H1 (cell line): ENCODE results near the gene CYP11A1. TPM values are rescaled to one million over a fixed set of nuclear protein-coding genes. Genes with fewer than 3 reads are reported as not detected.
A peak's percentile ranks its signal among the peaks of the same experiment; 100 is the strongest.

ENCODE experiments used
- CTCF ChIA-PET: fragments of 300-600 bp; sonication (Branson Sonifier 250); formaldehyde crosslinking; loops from one replicate; lab custom pipeline; 2021; ENCODE audit not compliant: partially characterized antibody; lab: Charles Lee
- POLR2A ChIA-PET: fragments of 300-600 bp; sonication (Branson Sonifier 250); formaldehyde crosslinking; loops from one replicate; lab custom pipeline; 2021; ENCODE audit warnings: inconsistent platforms; ENCODE audit not compliant: partially characterized antibody; lab: Charles Lee
- DNase-seq, 2 experiments: peaks; one replicate each; pipeline versions ENCODE4 v3.0.0 to v3.0.0-alpha.2; 2010 to 2022; ENCODE audit warnings: low spot score in 2 of 2, low read depth in 1 of 2, mixed read lengths in 1 of 2
- FAIRE-seq: peaks from 2 replicates; lab custom pipeline; 2011; peaks lifted over from hg19 to GRCh38; lab: Jason Lieb, UNC
- H2AFZ ChIP-seq: 2 replicates; pipeline ENCODE4 v1.8.1; 2012; ENCODE audit warnings: low read length, inconsistent platforms
- H2AK5ac ChIP-seq: 2 replicates; pipeline ENCODE4 v1.6.1; 2013; ENCODE audit warnings: low read depth, low read length
- H2BK120ac ChIP-seq: replicated peaks from 2 replicates; pipeline ENCODE3; 2013; ENCODE audit warnings: low read depth, low read length, inconsistent platforms
- H2BK12ac ChIP-seq: 2 replicates; pipeline ENCODE4 v1.6.1; 2013; ENCODE audit warnings: low read depth, low read length
- H2BK15ac ChIP-seq: 2 replicates; pipeline ENCODE4 v1.6.1; 2013; ENCODE audit warnings: low read length
- H2BK20ac ChIP-seq: 2 replicates; pipeline ENCODE4 v1.6.1; 2013; ENCODE audit warnings: low read length
- H2BK5ac ChIP-seq: 2 replicates; pipeline ENCODE4 v1.6.1; 2013; ENCODE audit warnings: low read depth, low read length
- H3K14ac ChIP-seq: 2 replicates; pipeline ENCODE4 v1.6.1; 2013; ENCODE audit warnings: inconsistent platforms; ENCODE audit not compliant: insufficient read length
- H3K18ac ChIP-seq: 2 replicates; pipeline ENCODE4 v1.6.1; 2013; ENCODE audit warnings: low read length; ENCODE audit errors: extremely low read depth
- H3K23ac ChIP-seq: 2 replicates; pipeline ENCODE4 v1.6.1; 2013; ENCODE audit warnings: inconsistent platforms; ENCODE audit not compliant: insufficient read length
- H3K23me2 ChIP-seq: 2 replicates; pipeline ENCODE4 v1.6.1; 2013; ENCODE audit warnings: low read depth, low read length
- H3K27ac ChIP-seq: 2 replicates; pipeline ENCODE4 v1.6.1; 2011; ENCODE audit warnings: low read depth, low read length, inconsistent platforms
- H3K27me3 ChIP-seq, 4 experiments: replicated peaks in 1 of 4; 1 replicate in 1 of 4; 2 replicates in 3 of 4; pipeline versions ENCODE4 v1.6.1 to v1.8.1; 2011 to 2013; ENCODE audit warnings: low read length in 3 of 4, mild to moderate bottlenecking in 3 of 4, inconsistent platforms in 2 of 4, mixed read lengths in 2 of 4, moderate library complexity in 1 of 4; ENCODE audit not compliant: control insufficient read depth in 3 of 4, insufficient read depth in 3 of 4; ENCODE audit errors: extremely low read depth in 1 of 4
- H3K36me3 ChIP-seq, 4 experiments: 2 replicates each; pipeline versions ENCODE4 v1.6.1 to v1.8.1; 2011 to 2013; ENCODE audit warnings: mild to moderate bottlenecking in 4 of 4, low read length in 3 of 4, moderate library complexity in 2 of 4, control low read depth in 1 of 4, inconsistent platforms in 1 of 4; ENCODE audit not compliant: insufficient read depth in 4 of 4, control insufficient read depth in 2 of 4
- H3K4ac ChIP-seq: replicated peaks from 2 replicates; pipeline ENCODE3; 2013; ENCODE audit warnings: low read length, low read depth, mixed read lengths, inconsistent platforms; ENCODE audit not compliant: insufficient read length
- H3K4me1 ChIP-seq, 4 experiments: replicated peaks in 1 of 4; 1 replicate in 1 of 4; 2 replicates in 3 of 4; pipeline versions ENCODE4 v1.6.1 to v1.8.1; 2011 to 2013; ENCODE audit warnings: low read length in 3 of 4, inconsistent platforms in 2 of 4, mixed read lengths in 1 of 4; ENCODE audit not compliant: insufficient read depth in 4 of 4, control insufficient read depth in 3 of 4
- H3K4me2 ChIP-seq, 2 experiments: 2 replicates each; pipeline versions ENCODE4 v1.6.1 to v1.8.1; 2011 to 2013; ENCODE audit warnings: low read depth in 2 of 2, low read length in 2 of 2, control low read depth in 1 of 2, inconsistent platforms in 1 of 2, mild to moderate bottlenecking in 1 of 2; ENCODE audit not compliant: insufficient read depth in 1 of 2
- H3K4me3 ChIP-seq, 4 experiments: fragments of 200-600, 300-600 bp in 1 of 4; sonication (generic), shearing (Covaris generic), sonication (Bioruptor Twin) in 1 of 4; 2 replicates each; pipeline versions ENCODE4 v1.5.1 to v1.8.1; 2011 to 2016; ENCODE audit warnings: low read length in 4 of 4, low read depth in 3 of 4, control low read depth in 2 of 4, inconsistent platforms in 2 of 4, mild to moderate bottlenecking in 2 of 4, mixed read lengths in 1 of 4, moderate library complexity in 1 of 4; ENCODE audit not compliant: insufficient read depth in 2 of 4; ENCODE audit errors: extremely low read depth in 1 of 4
- H3K56ac ChIP-seq: replicated peaks from 2 replicates; pipeline ENCODE3; 2013; ENCODE audit warnings: low read depth, mild to moderate bottlenecking, mixed read lengths, low read length, inconsistent platforms; ENCODE audit not compliant: insufficient read length
- H3K79me1 ChIP-seq: 2 replicates; pipeline ENCODE4 v1.6.1; 2013; ENCODE audit warnings: low read depth, low read length, control low read depth
- H3K79me2 ChIP-seq, 2 experiments: 2 replicates each; pipeline versions ENCODE4 v1.6.1 to v1.8.1; 2012 to 2013; ENCODE audit warnings: low read length in 2 of 2, mild to moderate bottlenecking in 2 of 2, inconsistent platforms in 1 of 2; ENCODE audit not compliant: insufficient read depth in 2 of 2, control insufficient read depth in 1 of 2
- H3K9ac ChIP-seq, 4 experiments: replicated peaks in 1 of 4; 1 replicate in 1 of 4; 2 replicates in 3 of 4; pipeline versions ENCODE4 v1.6.1 to v1.8.1; 2011 to 2013; ENCODE audit warnings: low read depth in 3 of 4, low read length in 3 of 4, control low read depth in 2 of 4, mild to moderate bottlenecking in 2 of 4, moderate library complexity in 2 of 4, inconsistent platforms in 1 of 4; ENCODE audit errors: extremely low read depth in 1 of 4
- H3K9me3 ChIP-seq, 2 experiments: 2 replicates each; pipeline versions ENCODE4 v1.6.1 to v1.8.1; 2012 to 2013; ENCODE audit warnings: mild to moderate bottlenecking in 2 of 2, moderate library complexity in 2 of 2, control low read depth in 1 of 2, inconsistent platforms in 1 of 2, low read depth in 1 of 2, low read length in 1 of 2, mixed read lengths in 1 of 2; ENCODE audit not compliant: insufficient read depth in 2 of 2
- H4K20me1 ChIP-seq, 2 experiments: replicated peaks in 1 of 2; 2 replicates each; pipeline versions ENCODE3 to v1.8.1; 2011 to 2013; ENCODE audit warnings: inconsistent platforms in 2 of 2, low read length in 2 of 2, mild to moderate bottlenecking in 1 of 2; ENCODE audit not compliant: insufficient read depth in 2 of 2, control insufficient read depth in 1 of 2
- H4K5ac ChIP-seq: 2 replicates; pipeline ENCODE4 v1.6.1; 2013; ENCODE audit warnings: low read length, low read depth, mixed read lengths, inconsistent platforms; ENCODE audit not compliant: insufficient read length
- H4K8ac ChIP-seq: 2 replicates; pipeline ENCODE4 v1.8.0; 2013; ENCODE audit warnings: mild to moderate bottlenecking, moderate library complexity, low read length, inconsistent platforms; ENCODE audit not compliant: insufficient read depth; ENCODE audit errors: extremely low read depth
- H4K91ac ChIP-seq: replicated peaks from 2 replicates; pipeline ENCODE3; 2013; ENCODE audit warnings: low read length, mixed read lengths, inconsistent platforms; ENCODE audit not compliant: insufficient read length
- ATF2 ChIP-seq: IDR thresholded peaks from 2 replicates; pipeline ENCODE4 v1.6.1; 2012; ENCODE audit warnings: low read length, inconsistent platforms
- CTCF ChIP-seq, 3 experiments: IDR thresholded peaks; 1 replicate in 2 of 3; 2 replicates in 1 of 3; pipeline versions ENCODE4 v1.5.1 to v1.6.1; 2011; ENCODE audit warnings: low read length in 3 of 3, mild to moderate bottlenecking in 3 of 3, inconsistent platforms in 2 of 3, low read depth in 1 of 3, moderate library complexity in 1 of 3; ENCODE audit not compliant: insufficient read depth in 1 of 3; ENCODE audit errors: control extremely low read depth in 1 of 3
- KDM4A ChIP-seq: IDR thresholded peaks from one replicate; pipeline ENCODE4 v1.7.1; 2012; ENCODE audit warnings: low read depth, mild to moderate bottlenecking, moderate library complexity, low read length, inconsistent platforms; ENCODE audit not compliant: severe bottlenecking
- KDM5A ChIP-seq: fragments of 200-600 bp; IDR thresholded peaks from 2 replicates; pipeline ENCODE4 v1.7.1; 2012; ENCODE audit warnings: mild to moderate bottlenecking, low read length, inconsistent platforms, mixed read lengths
- MAX ChIP-seq: IDR thresholded peaks from 2 replicates; pipeline ENCODE4 v1.6.1; 2012; ENCODE audit warnings: inconsistent platforms
- WGBS, 2 experiments: shearing (Covaris generic) in 1 of 2; methylation state at CpG; one replicate each; pipeline versions ENCODE4 v1.1.6 to v1.1.7; 2013 to 2015; ENCODE audit warnings: low lambda C conversion rate in 2 of 2, mixed read lengths in 2 of 2, inconsistent platforms in 1 of 2, low coverage in 1 of 2, missing lambda C conversion rate in 1 of 2; ENCODE audit not compliant: insufficient replicate concordance in 2 of 2, insufficient coverage in 1 of 2, insufficient read length in 1 of 2; ENCODE audit errors: extremely low coverage in 1 of 2, missing lambda C conversion rate in 1 of 2; 5-methylcytosine and 5-hydroxymethylcytosine counted together
- polyA plus RNA-seq, 7 experiments: library from polyadenylated mRNA; depleted of rRNA in 3 of 7; stranded (reverse) in 5 of 7; unstranded in 2 of 7; fragments of >200 nt in 5 of 7; fragments of 200-250 nt in 2 of 7; gene quantifications; 1 replicate in 5 of 7; 2 replicates in 1 of 7; 4 replicates in 1 of 7; pipeline versions ENCODE4 v1.2.1 to v1.2.3, GENCODE V29; 2011 to 2013; ENCODE audit warnings: missing spikeins in 2 of 7, mixed read lengths in 2 of 7
- total RNA-seq: library from RNA; stranded (reverse); fragmentation: NEBNext Ultra II Directional; extraction: Animal tissue kit (Norgen Biotek cat#: 25700); gene quantifications from 2 replicates; pipeline ENCODE4 v1.2.1, GENCODE V29; 2021

Gene CYP11A1
- total and polyA plus RNA-seq, 2 of the 8 experiments (the other 6 are each of a cell fraction or from before 2014, with no cell fraction given) = 1.9 to 7.2 TPM

GRCh38 chr15:74383695-74384565, 16.5 kb upstream of the CYP11A1 start:
- CTCF ChIA-PET = interaction anchor here (0.9 to 36.8 kb wide), 18 partner anchors 9 to 416 kb away, joined by 3 to 1311 read pairs (median 6); partner anchors contain the start of gene SEMA7A

More at GRCh38 chr15:74383695-74384565, 16.5 kb upstream of the CYP11A1 start:
- H4K5ac ChIP-seq = no peak overlapping the region
- FAIRE-seq (no peak), DNase-seq (no peak)
- TF ChIP-seq MAX (no peak), CTCF (IDR thresholded peaks at IDR 0.05; ENCODE audit: control extremely low read depth in 1 of 3, insufficient read depth in 1 of 3, low read depth in 1 of 3, low read length in 3 of 3) (no peak), KDM4A (no peak), KDM5A (no peak), ATF2 (no peak)
- no peak overlapping the region; the same call in 1 of the 2 replicates for H4K8ac ChIP-seq
- H3K36me3 ChIP-seq = no peaks in the 10 kb centered on the region
- H2AFZ ChIP-seq = no peak overlapping the region
- no peaks in the 10 kb centered on the region for H4K20me1 ChIP-seq
- no peak overlapping the region for H3K4me3 ChIP-seq
- peak overlapping the region; percentile 41 for H3K4ac ChIP-seq
- no peak overlapping the region for H2BK20ac ChIP-seq
- 86% methylated on average over 8 of the region's 8 CpGs; no CpG with 5 or more reads in 1 of the 2 experiments for WGBS, 2 experiments
- no peak overlapping the region for H3K9ac ChIP-seq
- no peak overlapping the region for H2BK5ac ChIP-seq
- H3K14ac ChIP-seq = no peak overlapping the region
- H4K91ac ChIP-seq = peak overlapping the region; percentile 23
- H2BK120ac ChIP-seq = no peak overlapping the region
- no peaks in the 10 kb centered on the region for H3K79me1 ChIP-seq
- no peaks in the 10 kb centered on the region for H3K27me3 ChIP-seq
- no peak overlapping the region for H3K23ac ChIP-seq
- H3K4me2 ChIP-seq = no peak overlapping the region
- H3K4me1 ChIP-seq = peaks cover 0 to 18% (median 10%) of the 10 kb centered on the region in 4 experiments; a peak in 5 of 7 replicates
- 0 out of 2 replicates have a peak overlapping the region, but pooled peaks have one; percentile 33 for H2BK12ac ChIP-seq
- H3K27ac ChIP-seq = no peak overlapping the region
- no peak overlapping the region for H3K18ac ChIP-seq
- POLR2A ChIA-PET = interaction anchor here (0.8 to 2.6 kb wide), 4 partner anchors 9 to 77 kb away, joined by 3 to 9 read pairs (median 4); partner anchors contain the start of genes SEMA7A and UBL7
- H3K79me2 ChIP-seq = no peaks in the 10 kb centered on the region
- H3K9me3 ChIP-seq = no peaks in the 10 kb centered on the region
- no peak overlapping the region for H3K56ac ChIP-seq
- H2BK15ac ChIP-seq = 0 out of 2 replicates have a peak overlapping the region, but pooled peaks have one; percentile 88
- H3K23me2 ChIP-seq = no peaks in the 10 kb centered on the region
- H2AK5ac ChIP-seq = no peak overlapping the region
